Panc1 (cell line): ENCODE measurements around the gene PRKCZ. TPM values are rescaled to one million over a fixed set of nuclear protein-coding genes. Genes with fewer than 3 reads are reported as not detected.

Experiments
- ATAC-seq: fragments of 200-7000 bp; cut with Tn5 transposase; 2 replicates; pipeline ENCODE4 v1.9.1; 2020; ENCODE audit warnings: mild to moderate bottlenecking, moderate library complexity
- BruUV-seq: library from RNA; stranded (reverse); fragments of 400-500 nt; replicated peaks from 2 replicates; lab custom pipeline; 2021; lab: Mats Ljungman, UMichigan
- CTCF ChIA-PET: fragments of 300-600 bp; sonication (Branson Sonifier 250); formaldehyde crosslinking; loops from one replicate; lab custom pipeline; 2022; ENCODE audit warnings: antibody characterized with exemption; lab: Charles Lee
- POLR2A ChIA-PET: fragments of 300-600 bp; sonication (Branson Sonifier 250); formaldehyde crosslinking; loops from one replicate; lab custom pipeline; 2022; ENCODE audit warnings: antibody characterized with exemption; lab: Charles Lee
- DNase-seq: peaks from one replicate; pipeline ENCODE4 v3.0.0-alpha.2; 2010; ENCODE audit warnings: low read depth, low spot score
- H3K27ac ChIP-seq: 2 replicates; pipeline ENCODE4 v1.5.1; 2011; ENCODE audit warnings: mild to moderate bottlenecking, low read length, inconsistent platforms
- H3K27me3 ChIP-seq: fragments of 200-500 bp; sonication (Bioruptor generic); 2 replicates; pipeline ENCODE4 v1.6.0; 2014; ENCODE audit warnings: low read length, inconsistent platforms; ENCODE audit not compliant: control insufficient read depth, insufficient read depth
- H3K36me3 ChIP-seq: fragments of 200-500 bp; sonication (Bioruptor generic); 2 replicates; pipeline ENCODE4 v1.5.1; 2014; ENCODE audit warnings: inconsistent platforms, mild to moderate bottlenecking, low read length, moderate library complexity; ENCODE audit not compliant: control insufficient read depth, insufficient read depth
- H3K4me1 ChIP-seq: 2 replicates; pipeline ENCODE4 v1.5.1; 2011; ENCODE audit warnings: inconsistent platforms, mild to moderate bottlenecking, low read length, moderate library complexity; ENCODE audit not compliant: control insufficient read depth, insufficient read depth
- H3K4me3 ChIP-seq, 2 experiments: 2 replicates each; pipeline ENCODE4 v1.5.1; 2011 to 2012; ENCODE audit warnings: low read depth in 2 of 2, low read length in 2 of 2, mild to moderate bottlenecking in 2 of 2, inconsistent platforms in 1 of 2, moderate library complexity in 1 of 2
- H3K9me3 ChIP-seq: fragments of 200-500 bp; sonication (Bioruptor generic); 2 replicates; pipeline ENCODE4 v1.5.1; 2014; ENCODE audit warnings: low read depth, mild to moderate bottlenecking, inconsistent platforms, low read length, moderate library complexity; ENCODE audit not compliant: control insufficient read depth, insufficient read depth
- CTCF ChIP-seq: fragments of 450-650 bp; IDR thresholded peaks from 2 replicates; pipeline ENCODE4 v1.5.1; 2017; ENCODE audit warnings: mild to moderate bottlenecking
- POLR2AphosphoS5 ChIP-seq: IDR thresholded peaks from 2 replicates; pipeline ENCODE4 v1.6.1; 2012; ENCODE audit warnings: mild to moderate bottlenecking, low read depth, low read length, moderate library complexity
- REST ChIP-seq, 2 experiments: IDR thresholded peaks; 2 replicates each; pipeline ENCODE4 v1.6.1; 2011 to 2012; ENCODE audit warnings: low read depth in 2 of 2, control low read depth in 1 of 2, low read length in 1 of 2, mild to moderate bottlenecking in 1 of 2, moderate library complexity in 1 of 2; ENCODE audit not compliant: insufficient read depth in 1 of 2
- SIN3A ChIP-seq: IDR thresholded peaks from 2 replicates; pipeline ENCODE4 v1.6.1; 2012; ENCODE audit warnings: low read depth, mild to moderate bottlenecking, low read length, moderate library complexity, borderline replicate concordance; ENCODE audit not compliant: insufficient read depth
- TCF7L2 ChIP-seq: IDR thresholded peaks from 2 replicates; pipeline ENCODE4 v1.6.1; 2011; ENCODE audit warnings: mild to moderate bottlenecking, low read depth, low read length, inconsistent platforms
- in situ Hi-C: cut with HindIII; loops from 2 replicates; pipeline ENCODE4 v1.10.0; 2016; ENCODE audit warnings: low sequenced_read_pairs, low pct_unique_long_range_greater_than_20kb
- intact Hi-C: fragments of 100-400 bp; cut with micrococcal nuclease; formaldehyde crosslinking; loops from one replicate; pipeline ENCODE4 v1.10.0; 2022; ENCODE audit not compliant: unreplicated experiment
- total RNA-seq: library from RNA; stranded (reverse); gene quantifications from one replicate; pipeline ENCODE4 v1.2.1, GENCODE V29; 2021; ENCODE audit not compliant: unreplicated experiment

PRKCZ gene
- total RNA-seq, 1 experiment from 2014 or later, result 26.7 TPM

GRCh38 chr1:2030076-2030871, 19.9 kb upstream of the PRKCZ start:
- intact Hi-C loops (no loop called here), in situ Hi-C loops (no loop called here)
- ATAC-seq (no peak; the same call in 1 of the 2 replicates), DNase-seq (no peak)
- Histone ChIP-seq H3K36me3 (no peaks in the 10 kb centered on the region), H3K4me1 (no peaks in the 10 kb centered on the region), H3K4me3 (no peak overlapping the region), H3K27me3 (no peaks in the 10 kb centered on the region), H3K27ac (no peak overlapping the region), H3K9me3 (no peaks in the 10 kb centered on the region)
- TF ChIP-seq TCF7L2 (no peak), SIN3A (no peak), CTCF (no peak), POLR2AphosphoS5 (no peak), REST (IDR thresholded peaks at IDR 0.05; ENCODE audit: insufficient read depth in 1 of 2, low read depth in 2 of 2, low read length in 1 of 2) (no peak)
- ChIA-PET CTCF (no interaction called here), POLR2A (no interaction called here)
- no TSS peak for BruUV-seq

GRCh38 chr1:2031546-2032540, 18.4 kb upstream of the PRKCZ start:
- Histone ChIP-seq H3K27ac (no peak overlapping the region), H3K4me1 (no peaks in the 10 kb centered on the region), H3K4me3 (no peak overlapping the region), H3K9me3 (no peaks in the 10 kb centered on the region), H3K36me3 (no peaks in the 10 kb centered on the region), H3K27me3 (no peaks in the 10 kb centered on the region)
- POLR2A ChIA-PET, result no interaction called here
- intact Hi-C loops, result no loop called here
- TF ChIP-seq REST (IDR thresholded peaks at IDR 0.05; ENCODE audit: insufficient read depth in 1 of 2, low read depth in 2 of 2, low read length in 1 of 2), result no peak
- TF ChIP-seq CTCF, result no peak
- TF ChIP-seq POLR2AphosphoS5, result no peak
- BruUV-seq, result no TSS peak
- ATAC-seq (no peak), DNase-seq (no peak)
- in situ Hi-C loops, result no loop called here
- CTCF ChIA-PET, result interaction anchor here (0.7 to 1.4 kb wide), 2 partner anchors 13 to 15 kb away, joined by 3 read pairs; no protein-coding TSS in a partner anchor
